HEK293 (cell line): ENCODE data around the gene DPYSL4.
"Not testable (repeated sequence)": the region's sequence is repeated elsewhere in the genome, so short reads cannot be mapped to it uniquely, and the experiment has no call there.

Experiments
- CTCF ChIA-PET: fragments of 350-600 bp; formaldehyde crosslinking; extraction: SDS; loops from one replicate; lab custom pipeline; 2021; ENCODE audit warnings: antibody characterized with exemption; lab: Yijun Ruan, JAX
- POLR2A ChIA-PET: fragments of 300-600 bp; formaldehyde crosslinking; extraction: SDS; loops from one replicate; lab custom pipeline; 2020; ENCODE audit warnings: antibody characterized with exemption, inconsistent platforms; lab: Yijun Ruan, JAX
- H3K27ac ChIP-seq: fragments of 200-500 bp; sonication (Bioruptor generic); 2 replicates; pipeline ENCODE4 v1.5.1; 2014; ENCODE audit warnings: low read depth, low read length, control low read depth, inconsistent platforms; ENCODE audit errors: extremely low read depth
- H3K36me3 ChIP-seq, 2 experiments: fragments of 200-500 bp in 1 of 2; sonication (Bioruptor generic) in 1 of 2; 1 replicate in 1 of 2; 2 replicates in 1 of 2; pipeline ENCODE4 v1.5.1; 2014 to 2017; ENCODE audit warnings: inconsistent platforms in 2 of 2, low read length in 2 of 2; ENCODE audit not compliant: control insufficient read depth in 2 of 2, insufficient read depth in 1 of 2
- H3K4me1 ChIP-seq: fragments of 200-500 bp; sonication (Bioruptor generic); 2 replicates; pipeline ENCODE4 v1.5.1; 2014; ENCODE audit warnings: mild to moderate bottlenecking, low read length, inconsistent platforms; ENCODE audit not compliant: control insufficient read depth, insufficient read depth
- H3K4me3 ChIP-seq: 2 replicates; pipeline ENCODE4 v1.5.1; 2011; ENCODE audit warnings: low read depth, mild to moderate bottlenecking, control low read depth, low read length, moderate library complexity
- H3K9me3 ChIP-seq: fragments of 200-500 bp; sonication (Bioruptor generic); 2 replicates; pipeline ENCODE4 v1.5.1; 2014; ENCODE audit warnings: low read depth, low read length, inconsistent platforms; ENCODE audit not compliant: control insufficient read depth, insufficient read depth
- BCL11A ChIP-seq: fragments of 450-650 bp; formaldehyde crosslinking; IDR thresholded peaks from 2 replicates; pipeline ENCODE4 v1.5.1; 2016; ENCODE audit warnings: low read depth, missing biosample characterization, missing genetic modification characterization
- GLIS1 ChIP-seq: fragments of 450-650 bp; formaldehyde crosslinking; IDR thresholded peaks from 2 replicates; pipeline ENCODE4 v1.5.1; 2016; ENCODE audit warnings: missing biosample characterization, missing genetic modification characterization
- PATZ1 ChIP-seq: fragments of 450-650 bp; formaldehyde crosslinking; IDR thresholded peaks from 2 replicates; pipeline ENCODE4 v1.5.1; 2016; ENCODE audit warnings: missing biosample characterization, missing genetic modification characterization
- TRIM28 ChIP-seq: IDR thresholded peaks from 2 replicates; pipeline ENCODE4 v1.6.1; 2011; ENCODE audit warnings: low read length, control low read depth, borderline replicate concordance
- ZNF112 ChIP-seq: fragments of 450-650 bp; formaldehyde crosslinking; IDR thresholded peaks from 2 replicates; pipeline ENCODE4 v1.5.0; 2017; ENCODE audit warnings: missing biosample characterization, missing genetic modification characterization
- ZNF16 ChIP-seq: fragments of 450-650 bp; formaldehyde crosslinking; IDR thresholded peaks from 2 replicates; pipeline ENCODE4 v1.5.1; 2016; ENCODE audit warnings: low read depth, missing biosample characterization, missing genetic modification characterization
- ZNF223 ChIP-seq: fragments of 450-650 bp; formaldehyde crosslinking; IDR thresholded peaks from 2 replicates; pipeline ENCODE4 v1.5.1; 2016; ENCODE audit warnings: missing biosample characterization, missing genetic modification characterization
- ZNF521 ChIP-seq: fragments of 450-650 bp; formaldehyde crosslinking; IDR thresholded peaks from 2 replicates; pipeline ENCODE4 v1.5.1; 2017; ENCODE audit warnings: missing biosample characterization, mild to moderate bottlenecking, missing genetic modification characterization
- ZNF621 ChIP-seq: fragments of 450-650 bp; formaldehyde crosslinking; IDR thresholded peaks from 2 replicates; pipeline ENCODE4 v1.5.1; 2017; ENCODE audit warnings: missing biosample characterization, missing genetic modification characterization
- ZNF629 ChIP-seq: fragments of 450-650 bp; formaldehyde crosslinking; IDR thresholded peaks from 2 replicates; pipeline ENCODE4 v1.5.1; 2017; ENCODE audit warnings: missing biosample characterization, missing genetic modification characterization
- ZNF707 ChIP-seq: fragments of 450-650 bp; formaldehyde crosslinking; IDR thresholded peaks from 2 replicates; pipeline ENCODE4 v1.5.1; 2016; ENCODE audit warnings: missing biosample characterization, missing genetic modification characterization
- ZNF837 ChIP-seq: fragments of 450-650 bp; formaldehyde crosslinking; IDR thresholded peaks from 2 replicates; pipeline ENCODE4 v1.5.1; 2016; ENCODE audit warnings: missing biosample characterization, missing genetic modification characterization
- ZXDB ChIP-seq: fragments of 450-650 bp; formaldehyde crosslinking; IDR thresholded peaks from 2 replicates; pipeline ENCODE4 v1.5.1; 2016; ENCODE audit warnings: missing biosample characterization, missing genetic modification characterization
- TF ChIP-seq, protein P1 (sequence below): IDR thresholded peaks from 2 replicates; pipeline ENCODE4 v1.6.1; 2011; ENCODE audit warnings: mild to moderate bottlenecking, low read depth, low read length, borderline replicate concordance
- TF ChIP-seq, protein P2 (sequence below): fragments of 450-650 bp; formaldehyde crosslinking; IDR thresholded peaks from 2 replicates; pipeline ENCODE4 v1.5.1; 2017; ENCODE audit warnings: missing biosample characterization, missing genetic modification characterization
- TF ChIP-seq, protein P3 (sequence below): fragments of 450-650 bp; formaldehyde crosslinking; IDR thresholded peaks from 2 replicates; pipeline ENCODE4 v1.5.1; 2016; ENCODE audit warnings: missing biosample characterization, missing genetic modification characterization, borderline replicate concordance

DPYSL4 gene

GRCh38 chr10:132158823-132159222, 27.9 kb upstream of the DPYSL4 start:
- POLR2A ChIA-PET = no interaction called here
- CTCF ChIA-PET = no interaction called here
- Histone ChIP-seq H3K27ac (no peak overlapping the region), H3K4me3 (no peak overlapping the region), H3K4me1 (no peaks in the 10 kb centered on the region; the same call in 1 of the 2 replicates), H3K9me3 (no peaks in the 10 kb centered on the region), H3K36me3 (no peaks in the 10 kb centered on the region)
- TF ChIP-seq, protein P1, sequence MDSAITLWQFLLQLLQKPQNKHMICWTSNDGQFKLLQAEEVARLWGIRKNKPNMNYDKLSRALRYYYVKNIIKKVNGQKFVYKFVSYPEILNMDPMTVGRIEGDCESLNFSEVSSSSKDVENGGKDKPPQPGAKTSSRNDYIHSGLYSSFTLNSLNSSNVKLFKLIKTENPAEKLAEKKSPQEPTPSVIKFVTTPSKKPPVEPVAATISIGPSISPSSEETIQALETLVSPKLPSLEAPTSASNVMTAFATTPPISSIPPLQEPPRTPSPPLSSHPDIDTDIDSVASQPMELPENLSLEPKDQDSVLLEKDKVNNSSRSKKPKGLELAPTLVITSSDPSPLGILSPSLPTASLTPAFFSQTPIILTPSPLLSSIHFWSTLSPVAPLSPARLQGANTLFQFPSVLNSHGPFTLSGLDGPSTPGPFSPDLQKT = no peak
- TF ChIP-seq ZNF629 (tag by site-specific recombination) = no peak
- no peak for TF ChIP-seq ZNF837 (tag by site-specific recombination)
- TF ChIP-seq ZNF621 (tag by site-specific recombination) = no peak
- TF ChIP-seq ZNF112 (tag by site-specific recombination) = no peak
- no peak for TF ChIP-seq ZXDB
- no peak for TF ChIP-seq ZNF707 (tag by site-specific recombination)
- TF ChIP-seq, protein P2, sequence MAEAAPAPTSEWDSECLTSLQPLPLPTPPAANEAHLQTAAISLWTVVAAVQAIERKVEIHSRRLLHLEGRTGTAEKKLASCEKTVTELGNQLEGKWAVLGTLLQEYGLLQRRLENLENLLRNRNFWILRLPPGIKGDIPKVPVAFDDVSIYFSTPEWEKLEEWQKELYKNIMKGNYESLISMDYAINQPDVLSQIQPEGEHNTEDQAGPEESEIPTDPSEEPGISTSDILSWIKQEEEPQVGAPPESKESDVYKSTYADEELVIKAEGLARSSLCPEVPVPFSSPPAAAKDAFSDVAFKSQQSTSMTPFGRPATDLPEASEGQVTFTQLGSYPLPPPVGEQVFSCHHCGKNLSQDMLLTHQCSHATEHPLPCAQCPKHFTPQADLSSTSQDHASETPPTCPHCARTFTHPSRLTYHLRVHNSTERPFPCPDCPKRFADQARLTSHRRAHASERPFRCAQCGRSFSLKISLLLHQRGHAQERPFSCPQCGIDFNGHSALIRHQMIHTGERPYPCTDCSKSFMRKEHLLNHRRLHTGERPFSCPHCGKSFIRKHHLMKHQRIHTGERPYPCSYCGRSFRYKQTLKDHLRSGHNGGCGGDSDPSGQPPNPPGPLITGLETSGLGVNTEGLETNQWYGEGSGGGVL (tag by site-specific recombination) = no peak
- no peak for TF ChIP-seq ZNF521 (tag by site-specific recombination)
- TF ChIP-seq ZNF223 (tag by site-specific recombination) = no peak
- no peak for TF ChIP-seq TRIM28
- TF ChIP-seq, protein P3, sequence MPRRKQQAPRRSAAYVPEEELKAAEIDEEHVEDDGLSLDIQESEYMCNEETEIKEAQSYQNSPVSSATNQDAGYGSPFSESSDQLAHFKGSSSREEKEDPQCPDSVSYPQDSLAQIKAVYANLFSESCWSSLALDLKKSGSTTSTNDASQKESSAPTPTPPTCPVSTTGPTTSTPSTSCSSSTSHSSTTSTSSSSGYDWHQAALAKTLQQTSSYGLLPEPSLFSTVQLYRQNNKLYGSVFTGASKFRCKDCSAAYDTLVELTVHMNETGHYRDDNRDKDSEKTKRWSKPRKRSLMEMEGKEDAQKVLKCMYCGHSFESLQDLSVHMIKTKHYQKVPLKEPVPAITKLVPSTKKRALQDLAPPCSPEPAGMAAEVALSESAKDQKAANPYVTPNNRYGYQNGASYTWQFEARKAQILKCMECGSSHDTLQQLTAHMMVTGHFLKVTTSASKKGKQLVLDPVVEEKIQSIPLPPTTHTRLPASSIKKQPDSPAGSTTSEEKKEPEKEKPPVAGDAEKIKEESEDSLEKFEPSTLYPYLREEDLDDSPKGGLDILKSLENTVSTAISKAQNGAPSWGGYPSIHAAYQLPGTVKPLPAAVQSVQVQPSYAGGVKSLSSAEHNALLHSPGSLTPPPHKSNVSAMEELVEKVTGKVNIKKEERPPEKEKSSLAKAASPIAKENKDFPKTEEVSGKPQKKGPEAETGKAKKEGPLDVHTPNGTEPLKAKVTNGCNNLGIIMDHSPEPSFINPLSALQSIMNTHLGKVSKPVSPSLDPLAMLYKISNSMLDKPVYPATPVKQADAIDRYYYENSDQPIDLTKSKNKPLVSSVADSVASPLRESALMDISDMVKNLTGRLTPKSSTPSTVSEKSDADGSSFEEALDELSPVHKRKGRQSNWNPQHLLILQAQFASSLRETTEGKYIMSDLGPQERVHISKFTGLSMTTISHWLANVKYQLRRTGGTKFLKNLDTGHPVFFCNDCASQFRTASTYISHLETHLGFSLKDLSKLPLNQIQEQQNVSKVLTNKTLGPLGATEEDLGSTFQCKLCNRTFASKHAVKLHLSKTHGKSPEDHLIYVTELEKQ (tag by site-specific recombination) = no peak
- TF ChIP-seq PATZ1 = no peak
- no peak for TF ChIP-seq ZNF16 (tag by site-specific recombination)
- no peak for TF ChIP-seq BCL11A

- H3K9me3 ChIP-seq, H3K36me3 ChIP-seq, H3K27ac ChIP-seq, CTCF ChIA-PET, H3K4me3 ChIP-seq, H3K4me1 ChIP-seq, POLR2A ChIA-PET: not testable (repeated sequence)
- peak; percentile 82 for TF ChIP-seq GLIS1 (tag by site-specific recombination)
Measured at GRCh38 chr10:132159302-132160230, 27.2 kb upstream of the DPYSL4 start.

- POLR2A ChIA-PET, H3K4me1 ChIP-seq, H3K4me3 ChIP-seq, H3K9me3 ChIP-seq, H3K27ac ChIP-seq, H3K36me3 ChIP-seq, CTCF ChIA-PET: not testable (repeated sequence)
Measured at GRCh38 chr10:132160231-132160630, 26.5 kb upstream of the DPYSL4 start.

DNA sequence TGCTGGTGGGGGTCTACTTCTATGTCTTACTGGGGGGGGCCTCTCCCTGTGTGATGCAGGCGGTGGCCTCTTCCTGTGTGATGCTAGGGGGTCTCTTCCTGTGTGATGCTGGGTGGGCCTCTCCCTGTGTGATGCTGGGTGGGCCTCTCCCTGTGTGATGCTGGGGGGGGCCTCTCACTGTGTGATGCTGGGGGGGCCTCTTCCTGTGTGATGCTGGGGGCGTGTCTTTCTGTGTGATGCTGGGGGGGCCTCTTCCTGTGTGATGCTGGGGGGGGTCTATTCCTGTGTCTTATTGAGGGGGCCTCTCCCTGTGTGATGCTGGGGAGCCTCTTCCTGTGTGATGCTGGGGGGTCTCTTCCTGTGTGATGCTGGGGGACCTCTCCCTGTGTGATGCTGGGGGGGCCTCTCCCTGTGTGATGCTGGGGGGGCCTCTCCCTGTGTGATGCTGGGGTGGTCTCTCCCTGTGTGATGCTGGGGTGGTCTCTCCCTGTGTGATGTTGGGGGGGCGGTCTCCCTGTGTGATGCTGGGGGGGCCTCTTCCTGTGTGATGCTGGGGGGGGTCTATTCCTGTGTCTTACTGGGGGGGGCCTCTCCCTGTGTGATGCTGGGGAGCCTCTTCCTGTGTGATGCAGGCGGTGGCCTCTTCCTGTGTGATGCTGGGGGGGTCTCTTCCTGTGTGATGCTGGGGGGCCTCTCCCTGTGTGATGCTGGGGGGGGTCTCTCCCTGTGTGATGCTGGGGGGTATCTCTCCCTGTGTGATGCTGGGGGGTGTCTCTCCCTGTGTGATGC, 25.7 kb upstream of the DPYSL4 start:
- H3K4me3 ChIP-seq, H3K4me1 ChIP-seq, H3K27ac ChIP-seq, H3K36me3 ChIP-seq, POLR2A ChIA-PET, H3K9me3 ChIP-seq: not testable (repeated sequence)
- CTCF ChIA-PET = interaction anchor here (0.6 kb wide), 1 partner anchor 211 kb away, joined by 3 read pairs; no protein-coding TSS in a partner anchor
